COR-L47 (cell line): Measurements from ENCODE around the gene TRPC4.
A peak's percentile ranks its signal among the peaks of the same experiment; 100 is the strongest.
"Not testable (repeated sequence)": the region's sequence is repeated elsewhere in the genome, so short reads cannot be mapped to it uniquely, and the experiment has no call there.

ENCODE experiments used
- DNase-seq: peaks from one replicate; lab custom pipeline; 2025; lab: John Stamatoyannopoulos, UW

The TRPC4 gene

GRCh38 chr13:37816276-37816675, 53.3 kb downstream of the TRPC4 start:
- no peak for DNase-seq

DNA sequence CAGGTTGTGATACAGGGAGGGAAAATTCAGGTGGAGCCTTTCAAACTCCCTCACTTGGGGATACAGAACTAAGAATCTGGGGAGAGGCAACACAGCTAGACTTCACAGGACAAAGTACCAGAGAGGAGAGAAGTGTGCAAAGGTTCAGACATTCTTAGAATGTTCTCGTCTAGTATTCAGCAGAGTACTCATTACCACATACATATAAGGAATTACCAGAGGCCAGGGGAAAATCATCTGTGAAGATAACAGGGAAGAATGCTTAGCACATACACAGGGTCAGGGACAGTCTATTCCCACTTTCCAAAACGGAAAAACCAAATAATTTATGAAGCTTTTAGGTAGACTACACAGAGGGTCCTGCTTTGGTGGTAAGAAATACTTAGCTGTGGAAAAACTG, 58.1 kb downstream of the TRPC4 start:
- no peak for DNase-seq

- DNase-seq: no peak
These were observed 62.9 kb downstream of the TRPC4 start for GRCh38 chr13:37806666-37807065.

DNA sequence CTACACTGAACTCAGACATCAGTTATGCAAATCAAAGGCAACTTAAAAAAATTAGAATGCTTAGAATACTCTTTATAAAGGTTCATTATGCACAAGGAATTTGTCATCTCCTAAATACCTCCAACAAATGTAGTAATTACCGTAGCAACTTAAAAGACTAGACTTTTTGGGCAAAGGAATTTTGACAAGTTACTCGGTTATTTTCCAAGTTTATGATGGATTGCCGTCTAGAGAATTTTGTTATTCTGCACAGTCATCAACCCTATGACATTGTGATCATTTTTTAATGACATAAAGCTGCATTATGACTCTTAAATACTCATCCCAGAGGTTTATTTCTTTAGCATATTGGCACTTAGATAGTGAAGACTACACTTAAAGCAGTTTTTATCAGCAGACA, 71.9 kb downstream of the TRPC4 start:
- no peak for DNase-seq

DNA sequence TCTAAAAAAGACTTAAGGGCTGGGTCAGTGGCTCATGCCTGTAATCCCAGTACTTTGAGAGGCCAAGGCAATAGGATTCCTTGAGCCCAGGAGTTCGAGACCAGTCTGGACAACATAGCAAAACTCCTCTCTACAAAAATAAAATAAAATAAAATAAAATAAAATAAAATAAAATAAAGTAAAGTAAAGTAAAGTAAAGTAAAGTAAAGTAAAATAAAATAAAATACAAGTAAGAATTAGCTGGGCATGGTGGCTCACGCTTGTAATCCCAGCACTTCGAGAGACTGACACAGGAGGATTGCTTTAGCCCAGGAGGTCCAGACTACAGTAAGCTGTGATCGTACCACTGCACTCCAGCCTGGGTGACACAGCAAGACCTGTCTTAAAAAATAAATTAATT, 72.8 kb downstream of the TRPC4 start:
- DNase-seq: not testable (repeated sequence)

DNA sequence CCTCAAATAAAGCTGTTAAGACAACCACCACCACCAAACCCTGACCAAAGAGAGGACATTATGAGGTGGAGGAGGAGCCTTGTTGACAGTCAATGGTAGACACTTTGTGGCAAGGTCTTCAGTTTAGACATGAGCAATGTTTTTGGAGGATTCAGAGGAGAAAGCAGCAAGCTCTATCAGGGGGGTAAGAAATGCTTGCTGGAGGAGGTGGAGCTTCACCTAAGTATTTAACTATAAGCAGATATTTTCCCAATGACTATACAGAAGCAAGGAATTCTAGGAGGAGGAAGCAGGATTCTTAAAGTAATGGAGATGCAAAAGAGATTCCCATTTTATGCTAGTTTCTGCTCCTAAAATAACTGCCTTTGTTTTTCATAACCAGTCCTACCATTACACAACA, 74.2 kb downstream of the TRPC4 start:
- no peak for DNase-seq

DNA sequence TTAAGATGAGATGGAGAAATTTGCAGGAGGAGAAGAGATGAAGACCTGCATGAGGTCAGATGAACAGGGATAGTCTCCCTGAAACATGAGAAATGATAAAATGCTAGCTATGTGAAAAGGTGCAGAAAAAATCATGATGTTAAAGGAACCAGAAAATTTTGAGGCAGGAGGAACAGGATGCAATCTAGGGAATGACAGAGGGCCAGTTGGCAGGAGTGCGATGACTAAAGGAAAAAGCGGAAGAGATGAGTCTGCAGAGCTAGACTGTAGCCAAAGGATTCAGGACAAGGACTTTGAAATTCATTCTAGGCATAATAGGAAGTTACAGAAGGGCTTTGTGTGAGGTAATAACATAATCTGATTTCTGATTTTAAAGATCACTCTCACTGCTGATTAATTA, 77.9 kb downstream of the TRPC4 start:
- DNase-seq: no peak

DNA sequence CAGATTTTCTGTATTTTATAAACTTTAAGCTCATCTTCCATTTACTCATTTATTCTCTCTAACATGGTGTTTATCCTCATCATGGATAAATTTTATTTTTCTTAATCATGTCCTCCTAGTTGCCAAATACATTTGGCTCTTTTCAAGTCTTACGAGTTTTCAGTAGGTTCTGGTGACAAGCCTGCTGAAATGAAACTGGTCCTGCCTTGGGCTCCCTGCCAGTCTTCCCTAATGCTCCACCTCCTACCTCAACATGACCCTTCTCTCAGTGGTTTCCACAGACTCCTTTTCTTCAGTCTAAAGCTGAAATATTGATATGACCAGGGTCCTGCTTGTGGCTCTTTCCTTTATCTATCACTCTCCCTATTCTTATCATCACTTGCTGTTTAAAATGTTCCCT, 81.2 kb downstream of the TRPC4 start:
- DNase-seq: no peak

GRCh38 chr13:37777676-37778075, 91.9 kb downstream of the TRPC4 start:
- no peak for DNase-seq

- DNase-seq: no peak
These were observed 93.7 kb downstream of the TRPC4 start for GRCh38 chr13:37775871-37776270.

GRCh38 chr13:37772644-37773043, 96.9 kb downstream of the TRPC4 start:
- no peak for DNase-seq

- no peak for DNase-seq
These were observed 100.0 kb downstream of the TRPC4 start for GRCh38 chr13:37769545-37769944.

GRCh38 chr13:37769078-37769477, 100.5 kb downstream of the TRPC4 start:
- peak; percentile 24 for DNase-seq

DNA sequence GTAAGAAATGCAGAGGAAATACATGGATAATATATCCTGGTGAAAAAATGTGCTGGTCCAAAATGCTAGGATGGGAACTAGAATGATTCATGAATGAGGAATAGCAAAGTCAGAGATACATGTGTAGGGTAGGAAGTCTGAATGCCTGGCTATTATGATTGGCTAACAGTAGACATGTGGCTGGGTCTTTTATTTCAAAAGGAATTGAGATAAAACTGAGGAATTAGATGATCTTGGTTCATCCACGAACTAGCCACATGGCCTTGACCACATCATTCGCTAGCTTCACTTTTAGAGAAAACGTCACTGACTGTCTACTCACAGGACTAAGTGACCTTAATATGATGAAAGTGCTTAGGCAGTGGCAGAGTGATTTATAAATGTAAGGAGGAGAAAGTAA, 103.1 kb downstream of the TRPC4 start:
- no peak for DNase-seq

DNA sequence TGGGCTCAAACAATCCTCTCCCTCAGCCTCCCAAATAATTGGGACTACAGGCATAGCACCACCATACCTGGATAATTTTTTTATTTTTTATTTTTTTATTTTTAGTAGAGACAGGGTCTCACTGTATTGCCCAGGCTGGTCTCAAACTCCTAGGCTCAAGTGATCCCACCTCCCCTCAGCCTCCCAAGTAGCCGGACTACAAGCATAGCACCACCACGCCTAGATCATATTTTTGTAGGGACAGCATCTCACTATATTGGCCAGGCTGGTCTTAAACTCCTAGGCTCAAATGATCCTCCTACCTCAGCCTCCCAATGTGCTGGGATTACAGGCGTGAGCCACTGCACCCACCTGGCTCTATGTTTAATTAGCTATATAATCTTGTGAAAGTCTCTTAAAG, 114.2 kb downstream of the TRPC4 start:
- no peak for DNase-seq

- no peak for DNase-seq
These were observed 115.8 kb downstream of the TRPC4 start for GRCh38 chr13:37753776-37754175.

DNA sequence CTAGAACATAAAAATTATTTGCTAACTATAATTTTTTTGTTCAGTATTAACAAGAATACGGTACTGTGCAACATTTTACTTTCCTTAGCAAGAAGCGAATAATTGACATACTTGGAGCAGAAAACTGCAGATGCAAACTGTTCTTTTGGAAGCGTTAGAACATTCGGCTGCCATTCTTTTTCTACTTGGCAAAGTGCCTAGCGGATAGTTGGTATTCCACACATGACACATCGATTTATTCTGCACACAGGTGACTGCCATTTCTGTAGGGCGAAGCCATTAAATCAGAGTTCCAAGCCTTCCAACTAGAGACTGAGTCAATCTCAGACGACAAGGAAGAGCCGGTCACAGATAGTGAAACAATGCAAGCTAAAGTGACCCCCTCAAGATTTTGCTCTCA, 117.4 kb downstream of the TRPC4 start:
- no peak for DNase-seq

DNA sequence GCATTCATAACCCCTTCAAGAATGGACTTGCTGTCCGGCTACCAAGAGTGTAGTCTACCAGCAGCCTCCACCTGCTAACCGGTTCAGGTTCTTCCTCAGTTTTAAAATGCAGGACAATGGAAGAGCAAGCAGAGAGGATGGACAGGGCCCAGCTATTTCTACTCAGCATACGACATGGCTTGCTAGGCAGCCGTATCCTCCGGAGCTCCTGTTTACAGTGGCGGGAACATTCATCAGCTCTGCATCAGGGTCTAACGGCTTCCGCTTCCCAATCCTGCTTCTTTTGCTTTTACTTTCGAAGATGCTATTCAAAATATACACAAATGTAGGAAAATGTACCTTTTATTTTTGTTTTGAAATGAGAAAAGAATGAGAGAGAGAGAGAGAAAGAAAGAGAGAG, 118.5 kb downstream of the TRPC4 start:
- no peak for DNase-seq

GRCh38 chr13:37748913-37749312, 120.7 kb downstream of the TRPC4 start:
- DNase-seq: no peak

GRCh38 chr13:37747071-37747612, 122.4 kb downstream of the TRPC4 start:
- DNase-seq: peak; percentile 45

DNA sequence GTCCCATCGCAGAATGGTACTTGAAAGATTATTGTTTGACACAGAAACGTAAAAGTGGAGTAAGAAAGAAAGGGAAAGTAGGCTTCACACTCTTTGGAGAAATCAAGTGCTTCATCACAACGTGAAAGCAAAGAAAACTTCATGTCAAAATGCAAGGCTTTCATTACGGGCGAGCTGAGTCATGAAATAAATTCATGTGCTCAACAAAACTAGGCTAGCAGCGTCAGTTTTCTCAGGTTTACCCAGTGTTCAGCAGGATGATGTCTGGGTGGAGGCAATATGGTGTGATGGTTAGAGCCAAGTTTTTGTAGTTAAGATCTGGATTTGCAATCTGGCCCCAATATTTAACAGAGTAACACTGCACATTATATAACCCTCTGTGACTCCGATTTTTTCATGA, 128.0 kb downstream of the TRPC4 start:
- DNase-seq: no peak

GRCh38 chr13:37736045-37736444, 133.5 kb downstream of the TRPC4 start:
- DNase-seq: no peak

GRCh38 chr13:37735293-37735692, 134.3 kb downstream of the TRPC4 start:
- no peak for DNase-seq

GRCh38 chr13:37729876-37730275, 139.7 kb downstream of the TRPC4 start:
- DNase-seq: no peak
